Mucosa of rectum (tissue), 2 donors: ENCODE data around the gene ARHGAP31.
"Not testable (repeated sequence)": the region's sequence is repeated elsewhere in the genome, so short reads cannot be mapped to it uniquely, and the experiment has no call there.

Experiments used
- H3K27ac ChIP-seq, 2 donors: one replicate each; pipeline ENCODE4 v1.7.0; 2013; ENCODE audit warnings: inconsistent platforms in 2 of 2, low read depth in 2 of 2, low read length in 2 of 2
- H3K27me3 ChIP-seq, 2 donors: one replicate each; pipeline ENCODE4 v1.7.0; 2013; ENCODE audit warnings: low read length in 2 of 2; ENCODE audit not compliant: control insufficient read depth in 2 of 2, insufficient read depth in 2 of 2
- H3K36me3 ChIP-seq, 2 donors: one replicate each; pipeline ENCODE4 v1.7.0; 2013; ENCODE audit warnings: low read length in 2 of 2; ENCODE audit not compliant: control insufficient read depth in 2 of 2, insufficient read depth in 2 of 2
- H3K4me1 ChIP-seq, 2 donors: one replicate each; pipeline ENCODE4 v1.7.0; 2013; ENCODE audit warnings: low read length in 2 of 2, mild to moderate bottlenecking in 1 of 2; ENCODE audit not compliant: control insufficient read depth in 2 of 2, insufficient read depth in 2 of 2
- H3K4me3 ChIP-seq, 2 donors: one replicate each; pipeline ENCODE4 v1.7.0; 2013; ENCODE audit warnings: low read length in 2 of 2
- H3K9ac ChIP-seq, 2 donors: one replicate each; pipeline ENCODE4 v1.7.0; 2013; ENCODE audit warnings: low read length in 2 of 2, low read depth in 1 of 2, mild to moderate bottlenecking in 1 of 2
- H3K9me3 ChIP-seq, 2 donors: one replicate each; pipeline ENCODE4 v1.7.0; 2013; ENCODE audit warnings: low read length in 2 of 2; ENCODE audit not compliant: control insufficient read depth in 2 of 2
- donor health status: healthy.
- donor health status: Normal muscosa, but diverticular disease.

Gene ARHGAP31

DNA sequence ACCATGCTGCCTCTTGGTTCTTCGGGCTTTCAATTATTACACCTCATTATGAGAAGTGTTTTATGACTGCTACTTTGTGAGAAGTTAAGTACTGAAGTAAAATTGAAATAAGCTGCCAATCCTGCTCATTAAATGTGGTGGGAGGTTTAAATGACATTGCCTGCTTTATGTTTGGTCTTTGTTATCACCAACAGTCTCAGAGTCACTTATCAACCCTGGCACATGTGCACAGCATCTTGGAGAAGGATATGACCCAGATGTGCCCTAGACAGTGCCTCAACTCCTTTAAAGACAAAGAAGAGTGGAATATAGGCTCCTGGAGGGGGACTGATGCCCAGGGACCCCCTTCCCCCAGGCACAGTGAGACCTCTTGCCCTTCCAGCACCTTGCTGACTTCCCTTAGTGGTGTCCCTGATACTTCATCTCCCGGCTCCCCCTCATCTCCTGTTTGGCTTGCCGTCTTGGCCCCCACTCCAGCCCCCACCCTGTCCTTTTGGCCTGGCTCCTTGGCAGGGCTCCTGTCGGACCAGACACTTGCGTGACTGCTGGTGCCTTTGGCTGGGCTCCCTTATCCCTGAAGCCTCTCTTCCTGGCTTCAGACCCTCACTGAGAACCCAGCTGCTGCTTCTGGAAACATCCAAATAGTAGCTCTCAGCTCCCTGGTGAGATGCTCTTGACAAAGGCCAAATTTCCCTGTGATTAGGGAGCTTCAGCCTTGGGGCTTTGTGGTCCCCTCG is 39.8 kb downstream of the ARHGAP31 start:
- no peak overlapping the region for H3K4me3 ChIP-seq
- no peak overlapping the region for H3K27ac ChIP-seq
- no peaks in the 10 kb centered on the region for H3K36me3 ChIP-seq
- H3K9me3 ChIP-seq: no peaks in the 10 kb centered on the region
- no peaks in the 10 kb centered on the region for H3K27me3 ChIP-seq
- no peaks in the 10 kb centered on the region for H3K4me1 ChIP-seq
- H3K9ac ChIP-seq: no peak overlapping the region

DNA sequence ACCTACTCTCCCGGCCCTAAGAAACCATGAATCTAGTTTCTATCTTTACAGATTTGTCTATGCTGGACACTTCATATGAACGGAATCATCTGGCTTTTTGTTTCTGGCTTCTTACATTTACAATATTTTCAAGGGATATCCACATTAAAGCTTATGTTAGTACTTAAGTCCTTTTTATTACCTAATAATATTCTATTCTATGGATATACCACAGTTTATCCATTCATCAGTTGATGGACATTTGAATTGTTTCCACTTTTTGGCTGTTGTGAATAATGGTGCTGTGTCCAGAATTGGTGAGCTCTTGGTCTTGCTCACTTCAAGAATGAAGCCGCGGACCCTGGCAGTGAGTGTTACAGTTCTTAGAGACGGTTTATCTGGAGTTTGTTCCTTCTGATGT is 42.6 kb downstream of the ARHGAP31 start:
- H3K9ac ChIP-seq: no peak overlapping the region
- H3K4me3 ChIP-seq: no peak overlapping the region
- no peak overlapping the region for H3K27ac ChIP-seq
- no peaks in the 10 kb centered on the region for H3K36me3 ChIP-seq
- no peaks in the 10 kb centered on the region for H3K9me3 ChIP-seq
- H3K4me1 ChIP-seq: no peaks in the 10 kb centered on the region
- no peaks in the 10 kb centered on the region for H3K27me3 ChIP-seq

GRCh38 chr3:119337407-119337806 is 43.2 kb downstream of the ARHGAP31 start:
- not testable (repeated sequence) for H3K27me3 ChIP-seq, H3K36me3 ChIP-seq, H3K9me3 ChIP-seq, H3K9ac ChIP-seq, H3K4me3 ChIP-seq, H3K27ac ChIP-seq, H3K4me1 ChIP-seq

- Histone ChIP-seq H3K9me3 (no peaks in the 10 kb centered on the region), H3K27me3 (no peaks in the 10 kb centered on the region), H3K9ac (no peak overlapping the region), H3K27ac (no peak overlapping the region), H3K4me3 (no peak overlapping the region), H3K4me1 (peaks cover 0 to 2% of the 10 kb centered on the region in 2 donors), H3K36me3 (no peaks in the 10 kb centered on the region)
These were observed 44.6 kb downstream of the ARHGAP31 start for GRCh38 chr3:119338754-119339153.

GRCh38 chr3:119340014-119340413 is 45.8 kb downstream of the ARHGAP31 start:
- no peaks in the 10 kb centered on the region for H3K27me3 ChIP-seq
- no peak overlapping the region for H3K27ac ChIP-seq
- no peaks in the 10 kb centered on the region for H3K36me3 ChIP-seq
- H3K9ac ChIP-seq: no peak overlapping the region
- H3K4me3 ChIP-seq: no peak overlapping the region
- no peaks in the 10 kb centered on the region for H3K9me3 ChIP-seq
- H3K4me1 ChIP-seq: peaks cover 0 to 2% of the 10 kb centered on the region in 2 donors

DNA sequence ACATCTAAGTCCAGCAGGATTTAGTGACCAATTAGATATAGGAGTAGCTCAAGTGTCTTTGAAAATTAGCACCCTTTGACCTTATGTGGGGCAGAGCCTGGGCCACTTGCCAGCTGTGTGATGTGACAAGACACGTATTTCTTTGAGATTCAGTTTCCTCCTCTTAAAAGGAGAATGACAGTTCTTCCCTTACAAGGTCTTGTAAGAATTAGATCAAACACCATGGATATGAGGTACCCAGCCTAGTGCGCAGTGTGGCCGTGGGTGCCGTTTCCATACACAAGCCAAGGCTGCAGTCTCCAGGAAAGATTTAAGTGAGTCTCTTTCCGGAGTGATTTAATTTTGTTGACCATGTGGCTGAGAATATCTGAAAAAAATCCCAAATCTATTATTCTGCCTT is 46.3 kb downstream of the ARHGAP31 start:
- peaks cover under 1 to 5% of the 10 kb centered on the region in 2 donors for H3K4me1 ChIP-seq
- H3K27me3 ChIP-seq: no peaks in the 10 kb centered on the region
- H3K4me3 ChIP-seq: no peak overlapping the region
- H3K9ac ChIP-seq: no peak overlapping the region
- H3K27ac ChIP-seq: no peak overlapping the region
- H3K9me3 ChIP-seq: no peaks in the 10 kb centered on the region
- no peaks in the 10 kb centered on the region for H3K36me3 ChIP-seq

- H3K36me3 ChIP-seq: no peaks in the 10 kb centered on the region
- no peaks in the 10 kb centered on the region for H3K9me3 ChIP-seq
- no peaks in the 10 kb centered on the region for H3K27me3 ChIP-seq
- no peak overlapping the region for H3K9ac ChIP-seq
- H3K4me1 ChIP-seq: peaks cover 3 to 22% of the 10 kb centered on the region in 2 donors
- H3K4me3 ChIP-seq: no peak overlapping the region
- H3K27ac ChIP-seq: peak overlapping the region in 1 of 2 donors; percentile 5
These were observed 48.0 kb downstream of the ARHGAP31 start for GRCh38 chr3:119342176-119342575.

DNA sequence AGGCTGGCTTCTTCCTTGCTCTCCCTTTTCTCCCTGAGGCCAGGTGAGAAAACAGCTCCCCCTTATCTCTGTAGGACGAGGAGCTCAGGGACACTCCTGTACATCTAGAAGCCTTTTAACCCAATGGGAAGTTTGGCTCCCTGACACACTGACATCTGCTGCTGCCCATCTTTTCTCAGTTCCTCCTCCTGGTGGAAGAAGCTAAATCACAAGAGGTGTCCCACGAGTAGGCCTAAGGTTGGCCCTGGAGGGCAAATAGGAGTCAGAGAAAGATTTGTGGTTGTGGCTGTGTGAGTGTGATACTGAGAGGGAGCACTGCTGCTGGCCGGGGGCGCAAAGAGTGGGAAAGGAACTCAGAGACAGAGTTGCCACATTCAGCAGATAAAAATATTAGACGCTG is 49.5 kb downstream of the ARHGAP31 start:
- H3K27ac ChIP-seq: peak overlapping the region in 1 of 2 donors; percentile 38
- H3K4me1 ChIP-seq: peaks cover 3 to 25% of the 10 kb centered on the region in 2 donors
- H3K9me3 ChIP-seq: no peaks in the 10 kb centered on the region
- no peaks in the 10 kb centered on the region for H3K27me3 ChIP-seq
- H3K9ac ChIP-seq: no peak overlapping the region
- H3K36me3 ChIP-seq: no peaks in the 10 kb centered on the region
- no peak overlapping the region for H3K4me3 ChIP-seq

DNA sequence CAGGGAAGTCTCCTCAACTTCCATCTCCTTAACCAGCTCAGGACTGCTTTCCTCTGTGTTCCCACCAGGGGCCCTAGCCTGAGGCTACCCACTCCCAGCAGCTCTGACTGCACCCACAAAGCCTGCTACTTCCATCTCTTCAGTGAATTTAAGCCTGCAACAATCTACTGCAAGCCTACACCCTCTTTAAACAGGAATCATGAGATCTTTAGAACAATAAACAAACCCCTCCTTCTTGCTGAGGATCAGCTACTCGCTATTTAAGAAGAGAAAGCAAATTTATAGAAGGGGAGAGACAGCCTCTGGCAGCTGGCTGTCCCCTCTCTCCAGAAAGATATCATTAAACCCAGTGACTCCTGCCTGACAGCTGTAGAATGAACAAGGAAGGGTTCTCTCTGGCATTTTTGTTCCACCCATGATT is 51.9 kb downstream of the ARHGAP31 start:
- peaks cover 3 to 25% of the 10 kb centered on the region in 2 donors for H3K4me1 ChIP-seq
- no peak overlapping the region for H3K4me3 ChIP-seq
- H3K36me3 ChIP-seq: no peaks in the 10 kb centered on the region
- no peak overlapping the region for H3K9ac ChIP-seq
- no peaks in the 10 kb centered on the region for H3K27me3 ChIP-seq
- H3K9me3 ChIP-seq: no peaks in the 10 kb centered on the region
- H3K27ac ChIP-seq: peak overlapping the region; percentile 53 to 70

DNA sequence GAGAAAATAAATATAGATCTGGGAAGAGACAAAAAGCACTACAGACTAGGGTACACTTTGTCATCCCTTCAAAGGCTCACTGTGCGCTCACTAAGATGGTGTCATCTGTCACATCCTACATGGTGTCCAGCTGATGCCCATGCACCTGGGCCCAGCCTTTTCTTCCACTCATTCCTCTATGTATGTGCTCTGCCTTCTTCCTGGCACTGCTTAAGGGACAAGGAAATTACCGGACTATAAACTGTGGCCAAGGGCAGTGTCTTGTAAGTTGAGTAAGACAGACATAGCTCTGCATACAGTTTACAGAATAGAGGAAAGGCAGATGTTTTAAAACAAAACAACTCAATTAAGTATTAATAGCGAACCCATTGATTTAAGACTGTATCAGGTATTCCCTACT is 52.9 kb downstream of the ARHGAP31 start:
- Histone ChIP-seq H3K27ac (peak overlapping the region; percentile 34 to 50), H3K4me1 (peaks cover 3 to 25% of the 10 kb centered on the region in 2 donors), H3K4me3 (no peak overlapping the region), H3K36me3 (no peaks in the 10 kb centered on the region), H3K9me3 (no peaks in the 10 kb centered on the region), H3K27me3 (no peaks in the 10 kb centered on the region), H3K9ac (no peak overlapping the region)
